ENCODE results near the gene RAB26. TPM values are rescaled to one million over a fixed set of nuclear protein-coding genes. Genes with fewer than 3 reads are reported as not detected.
A peak's percentile ranks its signal among the peaks of the same experiment; 100 is the strongest.
"Not testable (repeated sequence)": the region's sequence is repeated elsewhere in the genome, so short reads cannot be mapped to it uniquely, and the experiment has no call there.

The RAB26 gene
- total RNA-seq, 1 donor from 2014 or later, result 2.1 TPM

DNA sequence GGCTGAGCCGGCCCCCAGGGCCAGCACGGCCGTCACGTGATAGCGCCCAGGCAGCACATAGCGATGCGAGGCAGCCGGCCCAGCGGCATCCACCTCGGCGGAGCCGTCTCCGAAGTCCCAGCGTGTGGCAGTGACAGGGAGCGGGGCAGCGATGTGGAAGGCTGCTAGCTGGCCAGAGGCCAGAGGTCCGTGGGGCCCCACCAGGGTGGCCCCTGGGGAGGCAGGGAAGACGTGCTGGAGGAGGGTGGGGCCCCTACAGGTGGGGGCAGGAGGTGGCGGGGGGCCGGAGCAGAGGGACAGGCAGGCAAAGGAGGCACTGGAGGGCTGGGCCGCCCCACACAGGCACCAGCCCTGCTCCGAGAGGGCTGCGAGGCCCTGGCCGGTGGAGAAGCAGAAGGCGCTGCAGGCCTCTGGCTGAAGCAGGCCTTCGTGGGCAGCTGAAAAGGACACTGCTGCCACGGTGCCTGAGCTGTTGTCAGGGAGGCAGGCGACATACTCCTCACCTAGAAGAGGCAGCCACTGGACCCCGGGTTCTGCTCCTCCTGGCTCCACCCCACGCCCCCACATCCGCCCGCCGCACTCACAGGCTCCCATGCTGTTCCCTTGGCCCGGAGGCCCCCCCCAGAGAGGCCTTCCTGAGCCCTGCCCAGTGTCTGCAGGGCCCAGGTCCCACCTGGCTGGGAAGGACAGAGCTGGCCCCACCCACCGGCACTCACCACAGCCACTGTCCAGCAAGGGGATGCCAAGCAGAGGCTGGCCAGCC lies 30.3 kb upstream of the RAB26 start:
- not testable (repeated sequence) for H3K9ac ChIP-seq; H3K4me3 ChIP-seq; H3K9me3 Mint-ChIP-seq; DNase-seq (ENCODE audit: low spot score); H3K9me3 ChIP-seq (ENCODE audit: low read depth); H3K27me3 ChIP-seq; H3K4me1 Mint-ChIP-seq; H2AFZ ChIP-seq (replicated peaks); H3K27me3 Mint-ChIP-seq (ENCODE audit: insufficient read depth, low read depth); H3K36me3 Mint-ChIP-seq; H3K4me1 ChIP-seq; H3K36me3 ChIP-seq; H3K27ac ChIP-seq; H3K4me3 Mint-ChIP-seq; H3F3A ChIP-seq (ENCODE audit: low read depth); H3K4me2 ChIP-seq; H3K27ac Mint-ChIP-seq
- peaks cover 11% of the 10 kb centered on the region for H4K20me1 ChIP-seq (ENCODE audit: low read depth)
- H3K79me2 ChIP-seq (ENCODE audit: low read depth), result peaks cover 22% of the 10 kb centered on the region

DNA sequence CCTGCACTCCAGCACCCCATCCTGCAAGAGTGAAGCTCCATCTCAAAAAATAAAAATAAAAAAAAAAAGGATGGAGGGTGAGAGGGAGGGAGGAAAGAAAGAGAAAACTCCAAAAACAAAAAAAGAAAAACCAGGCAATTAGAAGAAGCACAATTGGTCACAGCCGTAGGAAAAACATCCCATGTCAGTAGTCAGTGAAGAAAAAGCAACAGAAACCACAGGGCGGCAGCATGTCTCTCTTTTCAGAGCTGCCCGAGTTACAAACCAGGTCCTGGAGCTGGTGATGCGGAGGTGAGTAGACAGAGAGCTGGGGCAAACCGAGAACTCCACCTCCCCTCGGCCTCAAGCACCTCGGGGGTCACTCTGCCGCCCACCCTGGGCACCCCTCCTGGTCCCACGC lies 27.1 kb upstream of the RAB26 start:
- not testable (repeated sequence) for H3K27me3 Mint-ChIP-seq (ENCODE audit: insufficient read depth, low read depth); H3K36me3 ChIP-seq; H3K4me2 ChIP-seq; H3K27ac ChIP-seq; H3K9ac ChIP-seq; H3F3A ChIP-seq (ENCODE audit: low read depth); H3K4me3 Mint-ChIP-seq; H3K9me3 ChIP-seq (ENCODE audit: low read depth); H3K27me3 ChIP-seq; H3K4me3 ChIP-seq; H2AFZ ChIP-seq (replicated peaks); H3K36me3 Mint-ChIP-seq; H3K9me3 Mint-ChIP-seq
- peak; percentile 52 for DNase-seq (ENCODE audit: low spot score)
- TF ChIP-seq, protein P1, sequence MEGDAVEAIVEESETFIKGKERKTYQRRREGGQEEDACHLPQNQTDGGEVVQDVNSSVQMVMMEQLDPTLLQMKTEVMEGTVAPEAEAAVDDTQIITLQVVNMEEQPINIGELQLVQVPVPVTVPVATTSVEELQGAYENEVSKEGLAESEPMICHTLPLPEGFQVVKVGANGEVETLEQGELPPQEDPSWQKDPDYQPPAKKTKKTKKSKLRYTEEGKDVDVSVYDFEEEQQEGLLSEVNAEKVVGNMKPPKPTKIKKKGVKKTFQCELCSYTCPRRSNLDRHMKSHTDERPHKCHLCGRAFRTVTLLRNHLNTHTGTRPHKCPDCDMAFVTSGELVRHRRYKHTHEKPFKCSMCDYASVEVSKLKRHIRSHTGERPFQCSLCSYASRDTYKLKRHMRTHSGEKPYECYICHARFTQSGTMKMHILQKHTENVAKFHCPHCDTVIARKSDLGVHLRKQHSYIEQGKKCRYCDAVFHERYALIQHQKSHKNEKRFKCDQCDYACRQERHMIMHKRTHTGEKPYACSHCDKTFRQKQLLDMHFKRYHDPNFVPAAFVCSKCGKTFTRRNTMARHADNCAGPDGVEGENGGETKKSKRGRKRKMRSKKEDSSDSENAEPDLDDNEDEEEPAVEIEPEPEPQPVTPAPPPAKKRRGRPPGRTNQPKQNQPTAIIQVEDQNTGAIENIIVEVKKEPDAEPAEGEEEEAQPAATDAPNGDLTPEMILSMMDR (IDR thresholded peaks at IDR 0.05), result peak; percentile 40
- Histone ChIP-seq H4K20me1 (ENCODE audit: low read depth) (peaks cover 11% of the 10 kb centered on the region), H3K4me1 (peaks cover 11% of the 10 kb centered on the region), H3K79me2 (ENCODE audit: low read depth) (peaks cover 35% of the 10 kb centered on the region)
- H3K4me1 Mint-ChIP-seq, result peaks cover 19% of the 10 kb centered on the region
- peak overlapping the region; percentile 42 for H3K27ac Mint-ChIP-seq

GRCh38 chr16:2121853-2122252 lies 26.6 kb upstream of the RAB26 start:
- Histone ChIP-seq H2AFZ (replicated peaks) (no peak overlapping the region), H3K27ac (no peak overlapping the region), H3K79me2 (ENCODE audit: low read depth) (peaks cover 41% of the 10 kb centered on the region), H3K4me2 (no peak overlapping the region), H3K9me3 (ENCODE audit: low read depth) (no peaks in the 10 kb centered on the region), H3K4me1 (peaks cover 11% of the 10 kb centered on the region), H3K4me3 (no peak overlapping the region), H3K9ac (no peak overlapping the region), H3K36me3 (no peaks in the 10 kb centered on the region), H3F3A (ENCODE audit: low read depth) (no peaks in the 10 kb centered on the region), H3K27me3 (no peaks in the 10 kb centered on the region), H4K20me1 (ENCODE audit: low read depth) (peaks cover 12% of the 10 kb centered on the region)
- Mint-ChIP-seq H3K27ac (no peak overlapping the region), H3K9me3 (no peaks in the 10 kb centered on the region), H3K27me3 (ENCODE audit: insufficient read depth, low read depth) (no peaks in the 10 kb centered on the region), H3K4me3 (no peak overlapping the region), H3K36me3 (no peaks in the 10 kb centered on the region), H3K4me1 (peaks cover 20% of the 10 kb centered on the region)
- no peak for DNase-seq (ENCODE audit: low spot score)
- TF ChIP-seq EZH2 (IDR thresholded peaks at IDR 0.05), result no peak
- TF ChIP-seq, protein P1 (IDR thresholded peaks at IDR 0.05), result no peak

DNA sequence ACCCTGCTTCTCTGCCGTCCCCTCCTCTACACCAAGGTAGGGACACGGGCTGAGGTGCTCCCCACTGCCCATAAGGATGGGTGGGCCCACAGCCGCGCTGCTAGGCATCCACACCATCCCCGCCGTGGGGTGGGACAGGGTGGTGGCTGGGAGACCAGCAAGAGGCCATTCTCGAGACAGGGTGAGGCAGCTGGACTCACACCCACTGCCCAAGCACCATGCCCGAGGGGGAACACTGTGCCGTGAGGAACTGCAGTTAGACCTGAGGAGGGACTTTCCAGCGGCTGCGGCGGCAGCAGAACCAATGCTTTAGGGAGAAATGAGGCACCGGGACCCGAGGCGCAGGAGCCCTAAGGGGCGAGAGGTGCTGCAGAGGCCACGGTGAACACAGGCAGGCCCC lies 26.0 kb upstream of the RAB26 start:
- H3K9me3 Mint-ChIP-seq, result no peaks in the 10 kb centered on the region
- Histone ChIP-seq H3F3A (ENCODE audit: low read depth) (no peaks in the 10 kb centered on the region), H3K4me2 (no peak overlapping the region), H3K27ac (no peak overlapping the region), H3K9me3 (ENCODE audit: low read depth) (no peaks in the 10 kb centered on the region), H3K4me1 (peaks cover 11% of the 10 kb centered on the region), H3K4me3 (no peak overlapping the region), H3K36me3 (no peaks in the 10 kb centered on the region), H3K79me2 (ENCODE audit: low read depth) (peaks cover 46% of the 10 kb centered on the region), H3K27me3 (no peaks in the 10 kb centered on the region), H4K20me1 (ENCODE audit: low read depth) (peaks cover 18% of the 10 kb centered on the region), H3K9ac (no peak overlapping the region), H2AFZ (replicated peaks) (no peak overlapping the region)
- no peaks in the 10 kb centered on the region for H3K36me3 Mint-ChIP-seq
- TF ChIP-seq EZH2phosphoT487 (IDR thresholded peaks at IDR 0.05) (no peak), EZH2 (IDR thresholded peaks at IDR 0.05) (no peak)
- TF ChIP-seq, protein P1 (IDR thresholded peaks at IDR 0.05), result no peak
- peaks cover 25% of the 10 kb centered on the region for H3K4me1 Mint-ChIP-seq
- H3K27ac Mint-ChIP-seq, result no peak overlapping the region
- H3K4me3 Mint-ChIP-seq, result no peak overlapping the region
- no peaks in the 10 kb centered on the region for H3K27me3 Mint-ChIP-seq (ENCODE audit: insufficient read depth, low read depth)
- no peak for DNase-seq (ENCODE audit: low spot score)

GRCh38 chr16:2122934-2123683 lies 25.3 kb upstream of the RAB26 start:
- not testable (repeated sequence) for H2AFZ ChIP-seq (replicated peaks); H3K4me2 ChIP-seq; H3K27ac Mint-ChIP-seq; H3K27ac ChIP-seq; H3K4me3 ChIP-seq; H3K9me3 Mint-ChIP-seq; H3K9ac ChIP-seq; H3K36me3 ChIP-seq; H3K4me3 Mint-ChIP-seq; DNase-seq (ENCODE audit: low spot score); H3K27me3 Mint-ChIP-seq (ENCODE audit: insufficient read depth, low read depth); H3F3A ChIP-seq (ENCODE audit: low read depth); H3K9me3 ChIP-seq (ENCODE audit: low read depth); H3K36me3 Mint-ChIP-seq; H3K27me3 ChIP-seq
- H3K4me1 Mint-ChIP-seq, result peaks cover 25% of the 10 kb centered on the region
- peaks cover 46% of the 10 kb centered on the region for H3K79me2 ChIP-seq (ENCODE audit: low read depth)
- H3K4me1 ChIP-seq, result peaks cover 11% of the 10 kb centered on the region
- peaks cover 20% of the 10 kb centered on the region for H4K20me1 ChIP-seq (ENCODE audit: low read depth)

Data from neural progenitor cell (in vitro differentiated cells).